ENCODE measurements around the gene MEGF11. TPM values are rescaled to one million over a fixed set of nuclear protein-coding genes. Genes with fewer than 3 reads are reported as not detected.

Gene MEGF11
- total RNA-seq, 1 donor from 2014 or later = 0.60 TPM

- Mint-ChIP-seq H3K36me3 (ENCODE audit: insufficient read depth) (no peaks in the 10 kb centered on the region), H3K4me1 (ENCODE audit: low read depth) (peaks cover 12% of the 10 kb centered on the region), H3K9me3 (ENCODE audit: low read depth) (no peaks in the 10 kb centered on the region), H3K27me3 (peaks cover 33% of the 10 kb centered on the region), H3K4me3 (ENCODE audit: low read depth) (no peak overlapping the region), H3K27ac (no peak overlapping the region)
- no peak for DNase-seq (ENCODE audit: low spot score, unreplicated experiment)
- TF ChIP-seq CTCF (IDR thresholded peaks at IDR 0.05; ENCODE audit: unreplicated experiment) = no peak
These were observed 103.7 kb downstream of the MEGF11 start for GRCh38 chr15:66149871-66150270.

GRCh38 chr15:66148187-66148586 is 105.4 kb downstream of the MEGF11 start:
- Mint-ChIP-seq H3K9me3 (ENCODE audit: low read depth) (no peaks in the 10 kb centered on the region), H3K27ac (no peak overlapping the region), H3K27me3 (peaks cover 33% of the 10 kb centered on the region), H3K4me1 (ENCODE audit: low read depth) (peaks cover 14% of the 10 kb centered on the region), H3K4me3 (ENCODE audit: low read depth) (no peak overlapping the region), H3K36me3 (ENCODE audit: insufficient read depth) (no peaks in the 10 kb centered on the region)
- DNase-seq (ENCODE audit: low spot score, unreplicated experiment) = no peak
- no peak for TF ChIP-seq CTCF (IDR thresholded peaks at IDR 0.05; ENCODE audit: unreplicated experiment)

- H3K27me3 Mint-ChIP-seq = peaks cover 33% of the 10 kb centered on the region
- no peak overlapping the region for H3K27ac Mint-ChIP-seq
These were observed 106.1 kb downstream of the MEGF11 start for GRCh38 chr15:66147440-66147839.

GRCh38 chr15:66145726-66146182 is 107.8 kb downstream of the MEGF11 start:
- peaks cover 39% of the 10 kb centered on the region for H3K27me3 Mint-ChIP-seq
- peaks cover 14% of the 10 kb centered on the region for H3K4me1 Mint-ChIP-seq (ENCODE audit: low read depth)
- H3K4me3 Mint-ChIP-seq (ENCODE audit: low read depth) = no peak overlapping the region
- TF ChIP-seq CTCF (IDR thresholded peaks at IDR 0.05; ENCODE audit: unreplicated experiment) = no peak
- H3K36me3 Mint-ChIP-seq (ENCODE audit: insufficient read depth) = no peaks in the 10 kb centered on the region
- H3K9me3 Mint-ChIP-seq (ENCODE audit: low read depth) = no peaks in the 10 kb centered on the region
- DNase-seq (ENCODE audit: low spot score, unreplicated experiment) = no peak
- H3K27ac Mint-ChIP-seq = no peak overlapping the region

More at GRCh38 chr15:66147440-66147839, 106.1 kb downstream of the MEGF11 start:
- H3K4me3 Mint-ChIP-seq (ENCODE audit: low read depth) = no peak overlapping the region
- H3K4me1 Mint-ChIP-seq (ENCODE audit: low read depth) = peaks cover 14% of the 10 kb centered on the region
- DNase-seq (ENCODE audit: low spot score, unreplicated experiment) = no peak
- no peaks in the 10 kb centered on the region for H3K9me3 Mint-ChIP-seq (ENCODE audit: low read depth)
- H3K36me3 Mint-ChIP-seq (ENCODE audit: insufficient read depth) = no peaks in the 10 kb centered on the region
- TF ChIP-seq CTCF (IDR thresholded peaks at IDR 0.05; ENCODE audit: unreplicated experiment) = no peak

GRCh38 chr15:66144978-66145725 is 108.4 kb downstream of the MEGF11 start:
- peaks cover 14% of the 10 kb centered on the region for H3K4me1 Mint-ChIP-seq (ENCODE audit: low read depth)
- peak overlapping the region; percentile 27 for H3K27ac Mint-ChIP-seq
- no peak overlapping the region for H3K4me3 Mint-ChIP-seq (ENCODE audit: low read depth)
- DNase-seq (ENCODE audit: low spot score, unreplicated experiment) = no peak
- TF ChIP-seq CTCF (IDR thresholded peaks at IDR 0.05; ENCODE audit: unreplicated experiment) = no peak
- H3K36me3 Mint-ChIP-seq (ENCODE audit: insufficient read depth) = no peaks in the 10 kb centered on the region
- no peaks in the 10 kb centered on the region for H3K9me3 Mint-ChIP-seq (ENCODE audit: low read depth)
- H3K27me3 Mint-ChIP-seq = peaks cover 37% of the 10 kb centered on the region
